Upper lobe of right lung (tissue), 1 donor: ENCODE data around the gene NR4A2. TPM values are rescaled to one million over a fixed set of nuclear protein-coding genes. Genes with fewer than 3 reads are reported as not detected.

ENCODE experiments used
- ATAC-seq: fragments of 200-7000 bp; cut with Tn5 transposase; one replicate; pipeline ENCODE4 v1.9.1; 2020; ENCODE audit warnings: mild to moderate bottlenecking, moderate library complexity
- DNase-seq: peaks from one replicate; pipeline ENCODE4 v3.0.0-alpha.2; 2020
- H3K27ac ChIP-seq: fragments of 200-600 bp; one replicate; pipeline ENCODE4 v1.8.0; 2022
- H3K27me3 ChIP-seq: fragments of 200-600 bp; one replicate; pipeline ENCODE4 v1.8.0; 2022; ENCODE audit warnings: mild to moderate bottlenecking
- H3K36me3 ChIP-seq: fragments of 200-600 bp; one replicate; pipeline ENCODE4 v1.8.0; 2022
- H3K4me1 ChIP-seq: fragments of 200-600 bp; one replicate; pipeline ENCODE4 v1.8.0; 2022
- H3K4me3 ChIP-seq: fragments of 200-600 bp; one replicate; pipeline ENCODE4 v1.8.0; 2022; ENCODE audit warnings: mild to moderate bottlenecking
- H3K9me3 ChIP-seq: fragments of 200-600 bp; one replicate; pipeline ENCODE4 v1.8.0; 2022
- CTCF ChIP-seq: fragments of 200-600 bp; IDR thresholded peaks from one replicate; pipeline ENCODE4 v1.8.0; 2022; ENCODE audit warnings: antibody characterized with exemption
- intact Hi-C: fragments of 100-400 bp; cut with DNase I; formaldehyde crosslinking; loops from one replicate; pipeline ENCODE4 v1.11.0; 2022
- total RNA-seq: library from RNA; stranded (reverse); fragmentation: NEBNext Ultra II Directional; extraction: Animal tissue kit (Norgen Biotek cat#: 25700); gene quantifications from one replicate; pipeline ENCODE4 v1.2.1, GENCODE V29; 2021
- donor health status: DM: no; HTN: yes; CAD: no; lungs with severe emphysema.

Gene NR4A2
- total RNA-seq, 1 donor from 2014 or later, result 3.5 TPM

- ATAC-seq (no peak), DNase-seq (no peak)
- Histone ChIP-seq H3K4me1 (peaks cover 11% of the 10 kb centered on the region), H3K9me3 (no peaks in the 10 kb centered on the region), H3K27ac (no peak overlapping the region), H3K4me3 (no peak overlapping the region), H3K36me3 (peaks cover 6% of the 10 kb centered on the region), H3K27me3 (peaks cover 8% of the 10 kb centered on the region)
- no peak for TF ChIP-seq CTCF
- intact Hi-C loops, result no loop called here
Measured at GRCh38 chr2:156329031-156329926, 3.2 kb downstream of the NR4A2 start.

GRCh38 chr2:156327835-156328695, 4.5 kb downstream of the NR4A2 start:
- DNase-seq, result no peak

GRCh38 chr2:156326526-156327095, 5.9 kb downstream of the NR4A2 start:
- TF ChIP-seq CTCF, result no peak
- intact Hi-C loops, result no loop called here
- Histone ChIP-seq H3K36me3 (peaks cover 6% of the 10 kb centered on the region), H3K27me3 (peaks cover 31% of the 10 kb centered on the region), H3K4me3 (no peak overlapping the region), H3K27ac (no peak overlapping the region), H3K4me1 (peaks cover 21% of the 10 kb centered on the region), H3K9me3 (no peaks in the 10 kb centered on the region)
- ATAC-seq (no peak), DNase-seq (no peak)

More at GRCh38 chr2:156327835-156328695, 4.5 kb downstream of the NR4A2 start:
- intact Hi-C loops, result no loop called here
- Histone ChIP-seq H3K4me1 (peaks cover 11% of the 10 kb centered on the region), H3K4me3 (no peak overlapping the region), H3K27ac (no peak overlapping the region), H3K9me3 (no peaks in the 10 kb centered on the region), H3K36me3 (peaks cover 6% of the 10 kb centered on the region), H3K27me3 (peaks cover 16% of the 10 kb centered on the region)
- no peak for ATAC-seq
- no peak for TF ChIP-seq CTCF

GRCh38 chr2:156325688-156326525, 6.6 kb downstream of the NR4A2 start:
- ATAC-seq, result no peak

More at GRCh38 chr2:156325688-156326525, 6.6 kb downstream of the NR4A2 start:
- Histone ChIP-seq H3K36me3 (peaks cover 6% of the 10 kb centered on the region), H3K27ac (no peak overlapping the region), H3K9me3 (no peaks in the 10 kb centered on the region), H3K4me1 (peaks cover 23% of the 10 kb centered on the region), H3K27me3 (peaks cover 36% of the 10 kb centered on the region), H3K4me3 (no peak overlapping the region)
- TF ChIP-seq CTCF, result no peak
- no peak for DNase-seq
- intact Hi-C loops, result no loop called here
